CD4-positive, alpha-beta memory T cell (primary cell): Measurements from ENCODE around the gene OR9A4. TPM values are rescaled to one million over a fixed set of nuclear protein-coding genes. Genes with fewer than 3 reads are reported as not detected.

Experiments
- CTCF ChIA-PET: fragments of 350-600 bp; sonication (Branson Sonifier 250); formaldehyde crosslinking; loops from one replicate; lab custom pipeline; 2021; ENCODE audit warnings: inconsistent platforms; ENCODE audit not compliant: partially characterized antibody; lab: Charles Lee
- POLR2A ChIA-PET: fragments of 350-600 bp; sonication (Branson Sonifier 250); formaldehyde crosslinking; loops from one replicate; lab custom pipeline; 2021; ENCODE audit not compliant: partially characterized antibody; lab: Charles Lee
- DNase-seq, 5 donors: peaks; one replicate each; pipeline versions ENCODE4 v3.0.0 to v3.0.0-alpha.2; 2020 to 2022; ENCODE audit warnings: mixed read lengths in 1 of 5
- H3K27ac ChIP-seq: one replicate; pipeline ENCODE4 v1.7.0; 2013; ENCODE audit warnings: low read depth, low read length
- H3K27me3 ChIP-seq: 2 replicates; pipeline ENCODE4 v1.7.0; 2013; ENCODE audit warnings: mild to moderate bottlenecking, low read length, moderate library complexity; ENCODE audit not compliant: insufficient read depth
- H3K36me3 ChIP-seq: 2 replicates; pipeline ENCODE4 v1.7.0; 2013; ENCODE audit warnings: mild to moderate bottlenecking, low read length, moderate library complexity; ENCODE audit not compliant: insufficient read depth
- H3K4me1 ChIP-seq: 2 replicates; pipeline ENCODE4 v1.7.0; 2013; ENCODE audit warnings: mild to moderate bottlenecking, low read length, moderate library complexity; ENCODE audit not compliant: insufficient read depth
- H3K4me3 ChIP-seq, 2 donors: one replicate each; pipeline ENCODE4 v1.7.0; 2013; ENCODE audit warnings: low read length in 2 of 2, mild to moderate bottlenecking in 1 of 2
- H3K9me3 ChIP-seq, 2 donors: one replicate each; pipeline ENCODE4 v1.7.0; 2013; ENCODE audit warnings: low read length in 2 of 2, control low read depth in 1 of 2; ENCODE audit not compliant: control insufficient read depth in 1 of 2
- H3K27ac Mint-ChIP-seq, 7 donors: one replicate each; pipeline ENCODE4 v1.8.0; 2020 to 2021; ENCODE audit warnings: mixed read lengths in 7 of 7, mild to moderate bottlenecking in 6 of 7, inconsistent platforms in 3 of 7, moderate library complexity in 3 of 7
- H3K27me3 Mint-ChIP-seq, 2 donors: one replicate each; pipeline ENCODE4 v1.8.0; 2020 to 2021; ENCODE audit warnings: mixed read lengths in 2 of 2
- H3K36me3 Mint-ChIP-seq, 2 donors: one replicate each; pipeline ENCODE4 v1.8.0; 2020 to 2021; ENCODE audit warnings: mixed read lengths in 2 of 2, inconsistent platforms in 1 of 2, mild to moderate bottlenecking in 1 of 2
- H3K4me1 Mint-ChIP-seq, 4 donors: one replicate each; pipeline ENCODE4 v1.8.0; 2020 to 2021; ENCODE audit warnings: mixed read lengths in 4 of 4, mild to moderate bottlenecking in 1 of 4
- H3K4me3 Mint-ChIP-seq, 8 donors: one replicate each; pipeline ENCODE4 v1.8.0; 2020 to 2021; ENCODE audit warnings: mixed read lengths in 8 of 8, mild to moderate bottlenecking in 7 of 8, moderate library complexity in 6 of 8, inconsistent platforms in 3 of 8
- H3K9me3 Mint-ChIP-seq, 8 donors: one replicate each; pipeline ENCODE4 v1.8.0; 2020 to 2021; ENCODE audit warnings: mixed read lengths in 8 of 8, mild to moderate bottlenecking in 5 of 8, inconsistent platforms in 3 of 8, moderate library complexity in 1 of 8
- intact Hi-C: fragments of 100-400 bp; cut with micrococcal nuclease; formaldehyde crosslinking; loops from one replicate; pipeline ENCODE4 v1.15.1; 2023
- polyA plus RNA-seq, 2 donors: library from polyadenylated mRNA; unstranded; fragments of 300-500 nt; fragmentation: Illumina TruSeq; gene quantifications; one replicate each; pipeline ENCODE4 v1.2.3, GENCODE V29; 2021
- total RNA-seq, 2 experiments: library from RNA; stranded (reverse); gene quantifications; one replicate each; pipeline ENCODE4 v1.2.3, GENCODE V29; 2021

The OR9A4 gene
- total and polyA plus RNA-seq, 4 experiments from 2014 or later = not detected

DNA sequence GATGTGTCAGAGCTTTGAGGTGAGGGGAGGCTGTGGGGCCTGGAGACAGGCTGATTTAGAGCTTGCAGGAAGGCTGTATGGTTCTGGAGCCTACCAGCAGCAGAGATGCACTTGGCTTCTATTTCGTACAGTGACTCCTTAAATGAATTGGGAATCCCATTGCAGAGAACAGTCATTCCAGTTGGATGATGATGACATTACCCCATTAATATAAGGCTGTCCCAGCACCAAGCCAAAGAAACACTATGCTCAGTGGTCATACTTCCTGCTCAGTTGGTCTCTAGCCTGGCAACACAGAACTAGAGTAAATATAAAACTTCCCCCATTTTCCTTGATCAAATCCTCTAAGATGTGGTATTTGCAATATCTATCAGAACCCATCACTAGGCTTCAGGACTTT, 36.3 kb downstream of the OR9A4 start:
- CTCF ChIA-PET = no interaction called here
- POLR2A ChIA-PET = no interaction called here

DNA sequence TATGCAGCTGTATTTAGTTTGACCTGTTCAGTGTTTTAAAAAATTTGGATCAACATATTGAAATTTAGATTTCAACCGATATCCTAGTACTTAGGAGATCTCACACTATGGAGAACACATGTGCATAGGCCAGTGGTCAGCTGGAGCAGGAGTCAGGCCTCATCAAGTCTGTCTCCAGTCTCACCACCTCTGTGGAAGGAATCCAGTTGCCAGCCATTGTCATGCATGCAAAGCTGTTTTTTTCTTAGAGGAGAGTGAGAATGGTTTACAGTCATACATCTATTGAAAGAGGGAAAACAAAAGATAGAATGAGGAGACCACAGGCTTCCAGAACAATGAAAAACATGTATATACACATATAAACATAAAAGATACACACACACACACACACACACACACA, 38.1 kb downstream of the OR9A4 start:
- H3K4me1 Mint-ChIP-seq = no peaks in the 10 kb centered on the region

More for the DNA sequence above, 36.3 kb downstream of the OR9A4 start:
- Mint-ChIP-seq H3K27ac (no peak overlapping the region), H3K4me3 (no peak overlapping the region), H3K36me3 (no peaks in the 10 kb centered on the region), H3K27me3 (peaks cover 1 to 4% of the 10 kb centered on the region in 2 donors), H3K9me3 (peaks cover 0 to 2% (median 0%) of the 10 kb centered on the region in 8 donors), H3K4me1 (no peaks in the 10 kb centered on the region)
- no peak for DNase-seq
- Histone ChIP-seq H3K27ac (no peak overlapping the region), H3K36me3 (no peaks in the 10 kb centered on the region), H3K4me3 (no peak overlapping the region), H3K27me3 (no peaks in the 10 kb centered on the region), H3K4me1 (no peaks in the 10 kb centered on the region), H3K9me3 (no peaks in the 10 kb centered on the region)
- intact Hi-C loops = no loop called here

DNA sequence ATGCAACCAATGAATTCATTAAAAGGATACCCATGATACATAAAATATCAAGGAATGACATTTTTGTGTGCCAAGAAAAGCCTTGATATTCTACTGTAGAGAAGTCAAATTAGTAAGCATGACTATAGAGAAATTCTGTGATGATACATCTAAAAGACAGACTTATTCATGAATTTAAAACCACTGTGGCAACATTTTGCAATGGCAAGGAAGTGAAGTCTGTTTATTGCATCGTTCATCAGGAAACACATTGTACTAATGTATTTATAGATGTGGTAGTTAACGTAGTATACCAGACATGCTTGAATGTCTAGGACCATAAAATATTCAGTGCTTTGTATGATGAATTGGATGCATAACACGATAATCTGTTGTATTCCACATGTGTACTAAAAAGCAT, 39.9 kb downstream of the OR9A4 start:
- H3K4me1 Mint-ChIP-seq = no peaks in the 10 kb centered on the region
- H3K4me3 ChIP-seq = no peak overlapping the region

More for the DNA sequence above, 38.1 kb downstream of the OR9A4 start:
- POLR2A ChIA-PET = no interaction called here
- no peak overlapping the region for H3K4me3 ChIP-seq
- H3K27ac ChIP-seq = no peak overlapping the region
- Mint-ChIP-seq H3K9me3 (peaks cover 0 to 2% (median 0%) of the 10 kb centered on the region in 8 donors), H3K4me3 (no peak overlapping the region), H3K27ac (no peak overlapping the region), H3K27me3 (peaks cover 1 to 4% of the 10 kb centered on the region in 2 donors), H3K36me3 (no peaks in the 10 kb centered on the region)
- intact Hi-C loops = no loop called here
- H3K4me1 ChIP-seq = no peaks in the 10 kb centered on the region
- CTCF ChIA-PET = interaction anchor here (1.2 kb wide), 1 partner anchor 22 kb away, joined by 4 read pairs; no protein-coding TSS in a partner anchor
- no peaks in the 10 kb centered on the region for H3K27me3 ChIP-seq
- no peaks in the 10 kb centered on the region for H3K9me3 ChIP-seq
- no peak for DNase-seq
- H3K36me3 ChIP-seq = no peaks in the 10 kb centered on the region

DNA sequence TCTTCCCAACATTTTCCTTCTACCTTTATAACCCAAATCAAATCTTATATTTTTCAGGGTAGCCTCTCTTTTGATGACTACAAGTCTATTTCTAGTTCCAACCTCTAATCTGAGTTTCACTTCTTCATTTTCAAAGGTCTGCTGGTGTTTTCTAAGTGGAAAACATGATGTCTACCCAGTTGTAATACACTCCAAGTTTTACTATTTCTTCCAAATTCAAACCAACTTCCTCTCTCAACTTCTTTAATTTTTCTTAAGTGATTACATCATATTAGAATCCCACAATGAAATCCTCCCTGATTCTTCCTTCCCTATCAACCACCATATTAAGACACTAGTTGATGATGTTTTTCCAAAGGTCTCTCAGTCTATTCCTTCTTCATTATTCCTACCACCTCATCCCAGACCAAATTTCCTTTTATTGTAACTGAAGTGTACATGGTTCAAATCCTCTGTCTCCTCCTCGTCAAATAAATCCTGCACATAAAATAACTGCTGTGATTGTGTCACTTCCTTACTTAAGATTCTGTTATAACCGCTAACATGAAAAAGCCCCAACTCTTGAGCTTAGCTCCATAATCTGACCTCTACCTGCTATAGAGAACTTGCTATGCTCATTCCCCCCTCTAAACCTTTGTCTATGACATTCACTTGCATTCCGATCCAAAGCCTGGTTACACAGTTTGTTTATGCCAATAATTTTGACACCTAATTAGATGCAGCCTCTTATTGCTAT, 44.7 kb downstream of the OR9A4 start:
- POLR2A ChIA-PET = no interaction called here
- Mint-ChIP-seq H3K36me3 (no peaks in the 10 kb centered on the region), H3K27ac (no peak overlapping the region), H3K4me3 (no peak overlapping the region), H3K27me3 (peaks cover 0 to 2% of the 10 kb centered on the region in 2 donors), H3K9me3 (peaks cover 0 to 9% (median 0%) of the 10 kb centered on the region in 8 donors), H3K4me1 (no peaks in the 10 kb centered on the region)
- no peaks in the 10 kb centered on the region for H3K36me3 ChIP-seq
- no peak overlapping the region for H3K4me3 ChIP-seq
- no peaks in the 10 kb centered on the region for H3K4me1 ChIP-seq
- H3K27me3 ChIP-seq = no peaks in the 10 kb centered on the region
- no peak overlapping the region for H3K27ac ChIP-seq
- CTCF ChIA-PET = no interaction called here
- no peaks in the 10 kb centered on the region for H3K9me3 ChIP-seq
- DNase-seq = no peak
- intact Hi-C loops = no loop called here

More for the DNA sequence above, 39.9 kb downstream of the OR9A4 start:
- H3K27me3 Mint-ChIP-seq = peaks cover 0 to 4% of the 10 kb centered on the region in 2 donors
- H3K27ac Mint-ChIP-seq = no peak overlapping the region
- no peak overlapping the region for H3K4me3 Mint-ChIP-seq
- no peaks in the 10 kb centered on the region for H3K36me3 ChIP-seq
- H3K36me3 Mint-ChIP-seq = no peaks in the 10 kb centered on the region
- H3K27me3 ChIP-seq = no peaks in the 10 kb centered on the region
- H3K4me1 ChIP-seq = no peaks in the 10 kb centered on the region
- ChIA-PET CTCF (no interaction called here), POLR2A (no interaction called here)
- H3K27ac ChIP-seq = no peak overlapping the region
- no peaks in the 10 kb centered on the region for H3K9me3 ChIP-seq
- no peak for DNase-seq
- intact Hi-C loops = no loop called here
- H3K9me3 Mint-ChIP-seq = peaks cover 0 to 4% (median 0%) of the 10 kb centered on the region in 8 donors

Other genes with a start within 250 kb of the OR9A4 start
- gene DENND11, start 214.2 kb upstream of the OR9A4 start, total RNA-seq = 10 to 100 TPM; 62.5 to 62.9 TPM
- 10 to 100 TPM in 1 of 2 donors, 1 to 10 TPM in 1; 5.0 to 14.8 TPM for gene DENND11, start 214.2 kb upstream of the OR9A4 start, polyA plus RNA-seq
- not detected for gene WEE2, start 208.0 kb upstream of the OR9A4 start, total RNA-seq
- not detected for gene WEE2, start 208.0 kb upstream of the OR9A4 start, polyA plus RNA-seq
- 10 to 100 TPM; 88.2 to 91.2 TPM for gene SSBP1, start 178.0 kb upstream of the OR9A4 start, total RNA-seq
- 100 to 1,000 TPM; 314 to 366 TPM for gene SSBP1, start 178.0 kb upstream of the OR9A4 start, polyA plus RNA-seq
- 1 to 10 TPM; 5.6 to 8.0 TPM for gene TAS2R3, start 152.3 kb upstream of the OR9A4 start, total RNA-seq
- gene TAS2R3, start 152.3 kb upstream of the OR9A4 start, polyA plus RNA-seq = not detected
- 1 to 10 TPM; 3.9 to 5.4 TPM for gene TAS2R4, start 139.7 kb upstream of the OR9A4 start, total RNA-seq
- under 1 TPM in 1 of 2 donors, not detected in 1; 0.07 TPM for gene TAS2R4, start 139.7 kb upstream of the OR9A4 start, polyA plus RNA-seq
- 1 to 10 TPM; 4.9 to 5.1 TPM for gene TAS2R5, start 126.2 kb upstream of the OR9A4 start, total RNA-seq
- gene TAS2R5, start 126.2 kb upstream of the OR9A4 start, polyA plus RNA-seq = under 1 TPM; 0.33 to 0.52 TPM
- gene PRSS37, start 74.9 kb upstream of the OR9A4 start, total RNA-seq = not detected
- gene PRSS37, start 74.9 kb upstream of the OR9A4 start, polyA plus RNA-seq = under 1 TPM in 1 of 2 donors, not detected in 1; 0.16 TPM
- gene CLEC5A, start 30.6 kb downstream of the OR9A4 start, total RNA-seq = under 1 TPM; 0.84 to 0.94 TPM
- gene CLEC5A, start 30.6 kb downstream of the OR9A4 start, polyA plus RNA-seq = not detected
- not detected for gene TAS2R38, start 57.4 kb downstream of the OR9A4 start, total RNA-seq
- gene TAS2R38, start 57.4 kb downstream of the OR9A4 start, polyA plus RNA-seq = not detected
- under 1 TPM; 0.29 to 0.30 TPM for gene MGAM, start 79.5 kb downstream of the OR9A4 start, total RNA-seq
- not detected for gene MGAM, start 79.5 kb downstream of the OR9A4 start, polyA plus RNA-seq
- gene MGAM2, start 195.3 kb downstream of the OR9A4 start, total RNA-seq = not detected
- not detected for gene MGAM2, start 195.3 kb downstream of the OR9A4 start, polyA plus RNA-seq